HepG2 (cell line): ENCODE results near the gene TEAD1. TPM values are rescaled to one million over a fixed set of nuclear protein-coding genes. Genes with fewer than 3 reads are reported as not detected.

Experiments
- ATAC-seq: fragments of 200-7000 bp; cut with Tn5 transposase; 3 replicates; pipeline ENCODE4 v1.9.1; 2020; ENCODE audit warnings: mild to moderate bottlenecking, moderate library complexity
- BruUV-seq: library from RNA; stranded (reverse); fragments of 400-500 nt; replicated peaks from 2 replicates; lab custom pipeline; 2021; lab: Mats Ljungman, UMichigan
- CTCF ChIA-PET: fragments of 300-600 bp; formaldehyde crosslinking; extraction: SDS; loops from one replicate; lab custom pipeline; 2021; ENCODE audit warnings: low total read pairs, inconsistent platforms, low intra/inter-chr PET ratio; lab: Yijun Ruan, JAX
- POLR2A ChIA-PET: fragments of 350-600 bp; sonication (Branson Sonifier 250); formaldehyde crosslinking; loops from one replicate; lab custom pipeline; 2020; ENCODE audit warnings: antibody characterized with exemption, inconsistent platforms; lab: Yijun Ruan, JAX
- DNase-seq: peaks from one replicate; pipeline ENCODE4 v3.0.0-alpha.2; 2015; ENCODE audit warnings: low spot score
- FAIRE-seq: peaks from 3 replicates; lab custom pipeline; 2011; peaks lifted over from hg19 to GRCh38; lab: Jason Lieb, UNC
- H2AFZ ChIP-seq: one replicate; pipeline ENCODE4 v1.6.1; 2011; ENCODE audit warnings: low read length, inconsistent platforms
- H3K27ac ChIP-seq: fragments of 300-600 bp; 3 replicates; pipeline ENCODE4 v1.8.0; 2011; ENCODE audit warnings: mixed run types, mild to moderate bottlenecking, mixed read lengths, low read length, inconsistent platforms; ENCODE audit not compliant: insufficient read depth; ENCODE audit errors: extremely low read length
- H3K27me3 ChIP-seq, 2 experiments: fragments of 200-600 bp in 1 of 2; 2 replicates in 1 of 2; 3 replicates in 1 of 2; pipeline versions ENCODE4 v1.6.0 to v1.8.0; 2011; ENCODE audit warnings: low read length in 2 of 2, mild to moderate bottlenecking in 2 of 2, moderate library complexity in 2 of 2, inconsistent platforms in 1 of 2; ENCODE audit not compliant: insufficient read depth in 2 of 2, control insufficient read depth in 1 of 2
- H3K36me3 ChIP-seq, 2 experiments: fragments of 200-600 bp in 1 of 2; replicated peaks in 1 of 2; 2 replicates in 1 of 2; 3 replicates in 1 of 2; pipeline versions ENCODE4 v1.5.1 to v1.8.0; 2011; ENCODE audit warnings: low read length in 2 of 2, inconsistent platforms in 1 of 2; ENCODE audit not compliant: insufficient read depth in 2 of 2, control insufficient read depth in 1 of 2
- H3K4me1 ChIP-seq: 2 replicates; pipeline ENCODE4 v1.5.1; 2012; ENCODE audit warnings: low read length, inconsistent platforms; ENCODE audit not compliant: insufficient read depth
- H3K4me2 ChIP-seq: 2 replicates; pipeline ENCODE4 v1.6.0; 2011; ENCODE audit warnings: low read depth, low read length, inconsistent platforms
- H3K4me3 ChIP-seq, 3 experiments: fragments of 200-600 bp in 1 of 3; sonication (generic), shearing (Covaris generic) in 1 of 3; replicated peaks in 1 of 3; 2 replicates each; pipeline ENCODE4 v1.5.1; 2011 to 2016; ENCODE audit warnings: low read length in 3 of 3, inconsistent platforms in 2 of 3, low read depth in 2 of 3, mild to moderate bottlenecking in 2 of 3, control low read depth in 1 of 3, mixed read lengths in 1 of 3; ENCODE audit not compliant: insufficient read depth in 1 of 3
- H3K79me2 ChIP-seq: one replicate; pipeline ENCODE4 v1.6.1; 2011; ENCODE audit warnings: low read length, inconsistent platforms; ENCODE audit not compliant: insufficient read depth
- H3K9ac ChIP-seq: 2 replicates; pipeline ENCODE4 v1.6.0; 2011; ENCODE audit warnings: mild to moderate bottlenecking, low read depth, low read length, inconsistent platforms; ENCODE audit not compliant: insufficient read depth
- H3K9me3 ChIP-seq: 2 replicates; pipeline ENCODE4 v1.5.1; 2012; ENCODE audit warnings: mild to moderate bottlenecking, low read length
- H4K20me1 ChIP-seq: 2 replicates; pipeline ENCODE4 v1.6.0; 2011; ENCODE audit warnings: inconsistent platforms, mild to moderate bottlenecking, low read length, moderate library complexity; ENCODE audit not compliant: insufficient read depth
- KDM2A ChIP-seq: sonication (generic); formaldehyde crosslinking; IDR thresholded peaks from 2 replicates; pipeline ENCODE4 v1.4.0; 2020; ENCODE audit warnings: low read depth, missing genetic modification reagents, borderline replicate concordance
- ZNF609 ChIP-seq: sonication (generic); formaldehyde crosslinking; IDR thresholded peaks from 2 replicates; pipeline ENCODE4 v1.4.0; 2020; ENCODE audit warnings: mild to moderate bottlenecking, missing genetic modification reagents, borderline replicate concordance
- WGBS: methylation state at CpG from one replicate; pipeline ENCODE4 v1.1.6; 2017; ENCODE audit warnings: low lambda C conversion rate; 5-methylcytosine and 5-hydroxymethylcytosine counted together
- in situ Hi-C: cut with HindIII; loops from 2 replicates; pipeline ENCODE4 v1.10.0; 2017; ENCODE audit warnings: low pct_unique_long_range_greater_than_20kb; ENCODE audit not compliant: extremely low pct_ligation_motif_present
- intact Hi-C: fragments of 100-400 bp; cut with micrococcal nuclease; formaldehyde crosslinking; loops from one replicate; pipeline ENCODE4 v1.10.0; 2022; ENCODE audit not compliant: unreplicated experiment
- polyA plus RNA-seq, 8 experiments: library from polyadenylated mRNA; depleted of rRNA in 3 of 8; stranded (reverse) in 7 of 8; unstranded in 1 of 8; fragments of >200 nt; fragmentation: Illumina TruSeq in 4 of 8; extraction: Trizol in 4 of 8; gene quantifications; 2 replicates each; pipeline versions ENCODE4 v1.2.1 to v1.2.3, GENCODE V29; 2011 to 2016; ENCODE audit warnings: low read depth in 4 of 8, missing spikeins in 1 of 8, mixed read lengths in 1 of 8; ENCODE audit not compliant: insufficient read depth in 1 of 8
- total RNA-seq, 5 experiments: library from RNA; depleted of rRNA; stranded (reverse); fragments of >200 nt; fragmentation: Illumina TruSeq; extraction: Trizol; gene quantifications; 2 replicates each; pipeline ENCODE4 v1.2.3, GENCODE V29; 2016; ENCODE audit warnings: low read depth in 1 of 5

Gene TEAD1
- total and polyA plus RNA-seq, 2 of the 13 experiments (the other 11 are each of a cell fraction or from before 2014, with no cell fraction given) = 20.1 to 30.5 TPM

- no peak for FAIRE-seq
- POLR2A ChIA-PET = interaction anchor here (1.0 to 1.7 kb wide), 4 partner anchors 43 to 290 kb away, joined by 3 to 6 read pairs (median 5); no protein-coding TSS in a partner anchor
Observed at GRCh38 chr11:12889243-12889642, 215.0 kb downstream of the TEAD1 start.

More at GRCh38 chr11:12889243-12889642, 215.0 kb downstream of the TEAD1 start:
- Histone ChIP-seq H3K4me3 (no peak overlapping the region), H3K4me1 (no peaks in the 10 kb centered on the region), H3K27ac (no peak overlapping the region), H3K27me3 (no peaks in the 10 kb centered on the region), H3K9ac (no peak overlapping the region), H4K20me1 (no peaks in the 10 kb centered on the region), H2AFZ (no peak overlapping the region), H3K36me3 (peaks cover 13 to 32% of the 10 kb centered on the region in 2 experiments; a peak in 4 of 5 replicates), H3K9me3 (no peaks in the 10 kb centered on the region), H3K4me2 (no peak overlapping the region), H3K79me2 (no peaks in the 10 kb centered on the region)
- 0 out of 2 replicates have a peak, but pooled peaks have one; percentile 0 for TF ChIP-seq KDM2A (CRISPR knock-in tag)
- no peak for TF ChIP-seq ZNF609 (CRISPR knock-in tag)
- DNase-seq (no peak), ATAC-seq (no peak)
- CTCF ChIA-PET = interaction anchor here (1.4 to 2.3 kb wide), 2 partner anchors 289 to 558 kb away, joined by 14 to 20 read pairs; no protein-coding TSS in a partner anchor
- in situ Hi-C loops (loop anchor here (5.0 to 10.0 kb wide), 3 partner anchors 214 to 562 kb away; partner anchors contain the start of gene TEAD1), intact Hi-C loops (loop anchor here (2.0 to 10.0 kb wide), 2 partner anchors 124 to 246 kb away; no protein-coding TSS in a partner anchor)
- 87% methylated on average over 5 of the region's 5 CpGs for WGBS
- no TSS peak for BruUV-seq
